ENCODE measurements around the gene TMEM245.

GRCh38 chr9:109092051-109092580, 27.6 kb downstream of the TMEM245 start:
- TF ChIP-seq POLR2A (IDR thresholded peaks at IDR 0.05) (no peak), CTCF (IDR thresholded peaks at IDR 0.05) (no peak)
